Measurements from ENCODE around the gene CNPY1.

CNPY1 gene

DNA sequence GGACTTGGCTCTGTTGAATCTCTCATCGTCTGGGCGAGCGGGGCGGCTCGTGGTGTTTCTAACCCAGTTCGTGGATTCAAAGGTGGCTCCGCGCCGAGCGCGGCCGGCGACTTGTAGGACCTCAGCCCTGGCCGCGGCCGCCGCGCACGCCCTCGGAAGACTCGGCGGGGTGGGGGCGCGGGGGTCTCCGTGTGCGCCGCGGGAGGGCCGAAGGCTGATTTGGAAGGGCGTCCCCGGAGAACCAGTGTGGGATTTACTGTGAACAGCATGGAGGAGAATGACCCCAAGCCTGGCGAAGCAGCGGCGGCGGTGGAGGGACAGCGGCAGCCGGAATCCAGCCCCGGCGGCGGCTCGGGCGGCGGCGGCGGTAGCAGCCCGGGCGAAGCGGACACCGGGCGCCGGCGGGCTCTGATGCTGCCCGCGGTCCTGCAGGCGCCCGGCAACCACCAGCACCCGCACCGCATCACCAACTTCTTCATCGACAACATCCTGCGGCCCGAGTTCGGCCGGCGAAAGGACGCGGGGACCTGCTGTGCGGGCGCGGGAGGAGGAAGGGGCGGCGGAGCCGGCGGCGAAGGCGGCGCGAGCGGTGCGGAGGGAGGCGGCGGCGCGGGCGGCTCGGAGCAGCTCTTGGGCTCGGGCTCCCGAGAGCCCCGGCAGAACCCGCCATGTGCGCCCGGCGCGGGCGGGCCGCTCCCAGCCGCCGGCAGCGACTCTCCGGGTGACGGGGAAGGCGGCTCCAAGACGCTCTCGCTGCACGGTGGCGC lies 88.1 kb downstream of the CNPY1 start, which contains the start of gene EN2:
Gene EN2, plus strand, starts transcription at position 19 of the 767 bp plus-strand sequence. Its CDS starts 249 bp downstream, at position 268.
- Mint-ChIP-seq H3K36me3 (ENCODE audit: low read depth) (no peaks in the 10 kb centered on the region), H3K27ac (no peak within 1 kb of the TSS), H3K27me3 (peaks cover 87% of the 10 kb centered on the region), H3K9me3 (no peaks in the 10 kb centered on the region), H3K4me1 (ENCODE audit: low read depth) (peaks cover 42% of the 10 kb centered on the region), H3K4me3 (peak within 1 kb of the TSS; percentile 74)
- intact Hi-C loops (cut with micrococcal nuclease): loop anchor here (10.0 kb wide), 1 partner anchor 83 kb away; no protein-coding TSS in a partner anchor

DNA sequence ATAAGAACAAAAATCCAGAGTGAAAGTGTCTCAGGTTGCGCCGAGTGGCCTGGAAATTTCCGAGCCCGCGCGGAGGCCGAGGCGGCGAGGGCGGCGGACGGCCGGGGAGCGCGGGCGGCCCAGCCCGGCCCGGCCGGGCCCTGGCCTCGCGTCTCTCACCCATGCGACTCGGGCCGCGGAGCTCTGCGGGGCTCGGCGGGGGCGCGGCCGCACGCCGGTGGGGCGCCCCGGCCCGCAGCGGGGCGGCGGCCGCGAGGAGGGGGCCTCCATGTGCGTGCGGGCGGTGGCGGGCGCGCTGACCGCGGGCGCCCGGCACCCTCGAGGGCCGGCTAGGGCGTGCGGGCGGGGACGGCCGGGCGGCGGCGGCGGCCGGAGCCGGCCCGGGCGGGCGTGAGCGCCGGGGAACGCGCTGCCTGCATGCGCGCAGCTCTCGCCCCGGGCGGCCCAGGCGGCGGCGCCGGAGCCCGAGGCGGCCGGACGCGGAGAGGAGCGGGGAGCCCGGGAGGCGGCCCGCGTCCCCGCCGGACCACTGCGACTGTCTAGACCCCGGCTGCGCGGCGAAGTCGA lies 88.7 kb downstream of the CNPY1 start:
- intact Hi-C loops (cut with micrococcal nuclease): loop anchor here (10.0 kb wide), 1 partner anchor 83 kb away; no protein-coding TSS in a partner anchor
- Mint-ChIP-seq H3K27me3 (peaks cover 90% of the 10 kb centered on the region), H3K9me3 (no peaks in the 10 kb centered on the region), H3K36me3 (ENCODE audit: low read depth) (no peaks in the 10 kb centered on the region), H3K4me1 (ENCODE audit: low read depth) (peaks cover 42% of the 10 kb centered on the region), H3K27ac (no peak overlapping the region), H3K4me3 (peak overlapping the region; percentile 74)

DNA sequence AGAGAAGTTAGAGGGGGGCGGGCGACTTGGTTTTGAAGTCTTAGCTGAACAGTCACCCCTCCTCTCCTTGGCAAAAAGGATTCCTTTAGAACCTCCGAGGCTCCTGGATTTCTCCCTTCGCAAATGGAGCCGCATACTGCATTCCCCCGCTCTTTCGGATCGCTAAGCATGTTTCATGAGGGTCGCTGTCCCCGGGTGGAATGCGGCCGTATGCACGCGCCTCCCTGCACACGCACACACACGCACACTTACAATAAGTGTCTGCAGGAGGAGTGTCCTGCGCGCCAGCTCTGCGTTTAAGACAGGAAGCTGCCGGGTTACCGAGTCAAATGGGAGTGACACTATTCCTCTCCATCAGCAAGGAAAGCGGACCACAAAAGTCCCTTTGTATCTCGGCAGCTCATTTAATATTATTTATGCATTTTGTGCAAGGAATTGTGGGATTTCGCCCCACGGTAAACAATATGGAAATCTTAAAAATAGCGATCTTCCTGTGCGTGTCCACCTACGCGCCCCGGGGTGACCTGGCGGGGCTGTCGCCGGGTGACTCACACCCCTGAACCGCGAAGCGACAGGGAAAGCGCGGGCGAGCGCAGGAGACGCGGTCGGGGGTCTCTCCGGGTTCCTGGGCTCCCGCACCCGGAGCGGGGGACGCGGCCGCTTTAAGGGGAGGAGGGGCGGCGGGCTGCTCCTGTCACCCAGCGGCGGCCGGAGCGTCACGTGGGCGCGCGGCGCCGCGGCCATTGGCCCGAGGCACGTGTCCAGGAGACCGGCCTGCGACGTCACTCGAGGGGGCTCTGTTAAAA lies 89.4 kb downstream of the CNPY1 start:
- Mint-ChIP-seq H3K27me3 (peaks cover 88% of the 10 kb centered on the region), H3K9me3 (no peaks in the 10 kb centered on the region), H3K36me3 (ENCODE audit: low read depth) (no peaks in the 10 kb centered on the region), H3K4me3 (peak overlapping the region; percentile 73), H3K27ac (no peak overlapping the region), H3K4me1 (ENCODE audit: low read depth) (peaks cover 42% of the 10 kb centered on the region)
- intact Hi-C loops (cut with micrococcal nuclease): loop anchor here (10.0 kb wide), 1 partner anchor 82 kb away; no protein-coding TSS in a partner anchor

DNA sequence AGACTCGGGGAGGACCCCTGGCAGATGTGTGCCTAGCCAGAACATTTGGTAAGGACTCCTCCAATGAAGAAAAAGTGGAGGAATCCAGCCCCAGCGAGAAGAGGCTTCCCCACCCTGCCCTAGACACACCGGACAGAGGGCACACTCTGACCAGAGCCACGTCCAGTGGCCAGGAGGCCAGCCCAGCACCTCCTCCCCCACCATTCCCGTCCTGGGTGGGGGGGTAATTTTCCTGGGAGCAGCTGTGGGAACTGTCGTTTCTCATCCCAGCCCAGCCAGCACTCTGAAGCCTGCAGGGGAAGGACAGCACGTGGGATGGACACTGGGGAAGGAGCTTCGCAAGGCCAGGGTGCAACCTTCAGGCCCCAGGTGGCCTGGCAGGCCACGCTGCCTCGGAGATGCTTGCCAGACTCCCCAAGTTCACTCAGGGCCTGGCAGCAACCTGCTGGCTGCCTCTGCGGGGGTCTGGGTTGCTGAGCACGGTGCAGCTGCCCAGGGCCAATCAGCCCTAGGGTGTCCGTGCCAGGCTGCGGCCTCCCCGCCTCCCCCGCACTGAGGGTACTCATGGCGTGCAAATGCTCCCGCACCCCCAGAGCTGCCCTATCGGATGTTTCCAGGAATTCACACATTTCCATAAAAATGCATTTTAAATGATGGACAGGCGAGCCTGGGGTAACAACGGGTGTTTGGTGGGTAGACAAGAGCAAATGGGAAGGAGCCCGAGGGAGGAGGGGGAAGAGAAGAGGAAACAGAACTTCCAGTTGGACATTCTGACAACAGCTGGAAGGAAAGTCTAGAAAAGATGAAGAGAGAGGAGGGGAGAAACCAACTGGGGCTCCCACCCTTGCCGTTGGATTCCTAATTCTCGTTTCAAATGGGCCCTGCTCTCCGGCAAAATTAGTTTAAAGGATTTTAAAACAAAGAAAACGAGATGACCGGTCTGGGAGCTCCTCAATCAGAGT lies 90.3 kb downstream of the CNPY1 start:
- H3K27me3 Mint-ChIP-seq: peaks cover 88% of the 10 kb centered on the region
- H3K36me3 Mint-ChIP-seq (ENCODE audit: low read depth): no peaks in the 10 kb centered on the region
- peaks cover 48% of the 10 kb centered on the region for H3K4me1 Mint-ChIP-seq (ENCODE audit: low read depth)
- H3K9me3 Mint-ChIP-seq: no peaks in the 10 kb centered on the region
- H3K27ac Mint-ChIP-seq: no peak overlapping the region
- peak overlapping the region; percentile 17 for H3K4me3 Mint-ChIP-seq
- intact Hi-C loops (cut with micrococcal nuclease): loop anchor here (10.0 kb wide), 1 partner anchor 81 kb away; no protein-coding TSS in a partner anchor

DNA sequence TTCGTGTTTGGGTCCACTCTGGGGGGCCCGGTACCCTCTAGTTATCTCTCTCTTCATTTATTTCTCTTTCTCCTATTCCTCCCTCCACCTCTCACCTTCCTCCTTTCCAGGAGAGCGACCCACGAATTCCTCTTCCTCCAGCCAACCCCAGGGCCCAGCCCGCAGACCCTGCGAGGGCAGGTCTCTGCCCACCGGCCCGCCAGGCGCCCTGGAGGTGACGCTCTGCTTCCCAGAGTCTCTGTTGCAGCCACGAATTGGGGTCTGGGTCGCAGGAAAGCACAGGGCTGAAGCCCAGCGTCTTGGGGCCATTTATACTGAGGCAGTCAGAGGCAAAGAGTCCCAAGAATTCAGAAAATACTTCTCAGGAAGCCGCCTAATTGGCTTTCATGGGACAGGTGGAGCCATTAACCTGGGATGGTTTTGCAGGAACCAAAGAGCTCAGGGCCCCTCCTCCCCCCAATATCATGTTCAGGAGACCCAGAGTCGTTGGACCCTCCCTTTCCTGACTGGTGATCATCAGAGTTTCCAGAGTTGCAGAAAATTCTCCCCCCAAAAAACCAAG lies 91.1 kb downstream of the CNPY1 start:
- intact Hi-C loops (cut with micrococcal nuclease): loop anchor here (10.0 kb wide), 1 partner anchor 80 kb away; no protein-coding TSS in a partner anchor

DNA sequence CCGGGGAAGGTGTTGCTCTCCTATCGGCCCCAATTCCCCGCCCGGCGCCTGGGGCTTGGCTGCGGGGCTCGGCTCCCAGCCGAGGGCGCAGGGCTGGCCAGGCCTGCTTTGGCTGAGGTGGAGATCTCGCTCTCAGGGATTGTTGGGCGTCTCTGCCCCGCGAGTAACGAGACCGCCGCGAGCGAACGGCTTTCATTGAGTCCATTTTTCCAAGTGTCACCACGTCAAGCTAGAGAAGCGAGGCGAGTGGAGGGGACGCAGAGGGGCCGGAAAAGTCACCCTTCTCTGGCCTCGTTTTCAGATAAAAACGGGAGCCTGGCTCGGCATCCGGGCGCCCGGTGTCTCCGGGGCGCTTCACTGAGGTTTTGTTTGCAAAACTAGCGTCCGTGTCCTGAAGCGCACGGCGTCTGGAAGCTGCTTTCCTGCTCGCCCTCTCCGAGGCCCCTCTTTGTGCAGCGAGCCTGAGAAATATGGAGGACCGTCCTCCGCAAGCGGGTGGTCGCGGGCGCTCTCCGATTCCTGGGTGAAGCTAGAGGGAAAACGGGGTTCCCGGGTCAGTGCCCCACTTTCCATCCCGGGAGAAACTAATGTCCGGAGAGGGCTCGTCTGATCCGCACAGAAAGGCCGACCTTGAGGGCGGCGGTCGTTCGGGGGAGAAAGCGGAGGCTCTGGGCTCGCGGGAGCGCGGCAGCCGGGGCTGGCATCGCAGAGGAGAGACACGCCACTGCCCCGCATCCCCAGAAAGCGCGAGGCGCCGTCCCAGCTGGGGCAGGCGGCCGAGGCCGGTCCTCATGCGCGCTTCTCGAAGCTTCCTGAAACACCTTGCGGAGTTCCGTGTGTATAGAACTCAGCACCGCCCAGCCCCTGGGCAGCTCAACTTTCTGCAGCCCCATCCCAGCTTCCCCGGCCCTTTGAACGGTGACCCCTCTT lies 91.9 kb downstream of the CNPY1 start:
- H3K4me3 Mint-ChIP-seq: no peak overlapping the region

More for the DNA sequence above, 91.1 kb downstream of the CNPY1 start:
- Mint-ChIP-seq H3K9me3 (no peaks in the 10 kb centered on the region), H3K4me3 (no peak overlapping the region), H3K27ac (no peak overlapping the region), H3K27me3 (peaks cover 88% of the 10 kb centered on the region), H3K36me3 (ENCODE audit: low read depth) (no peaks in the 10 kb centered on the region), H3K4me1 (ENCODE audit: low read depth) (peaks cover 51% of the 10 kb centered on the region)

DNA sequence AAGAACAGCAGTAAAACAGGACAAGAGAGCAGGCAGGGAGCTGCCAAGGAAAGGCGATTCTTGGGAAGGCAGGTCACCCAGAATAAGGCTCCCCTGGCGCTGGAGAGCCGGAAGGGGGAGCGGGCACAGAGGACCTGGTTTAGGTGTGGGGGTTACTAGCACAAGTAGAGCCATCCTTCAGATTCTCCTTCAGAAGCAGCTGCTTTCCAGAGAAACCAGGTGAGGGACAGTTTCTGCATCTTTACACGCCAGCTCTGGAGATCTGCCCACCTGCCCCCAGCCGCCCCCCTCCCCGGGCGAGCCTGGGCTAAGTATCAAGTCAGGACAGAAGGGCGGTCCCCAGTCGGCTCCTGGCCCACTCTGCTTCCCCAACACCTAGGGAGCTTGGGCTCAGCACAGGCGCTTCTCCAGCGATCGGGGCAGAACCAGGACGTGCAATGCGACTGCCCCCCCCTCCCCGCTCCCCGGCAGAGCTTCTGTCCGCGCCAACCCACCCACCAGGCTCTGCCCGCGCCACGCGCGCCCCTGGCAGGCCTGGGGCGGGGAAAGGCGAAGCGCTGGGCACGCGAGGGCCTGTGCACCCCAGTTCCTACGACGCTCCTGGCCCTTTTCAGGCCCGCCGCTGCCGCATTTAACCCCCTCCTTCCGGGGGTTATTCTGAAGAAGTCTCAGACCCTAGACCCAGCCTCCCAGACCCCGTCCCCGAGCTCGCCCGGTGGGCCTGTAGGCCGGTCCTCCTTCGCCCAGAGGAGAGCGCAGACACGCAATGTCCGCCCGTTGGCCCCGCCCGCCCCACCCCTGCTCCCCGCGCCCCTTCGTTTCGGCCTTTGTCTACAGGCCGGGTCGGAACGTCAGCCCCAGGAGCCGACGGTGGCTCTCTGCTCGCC lies 92.8 kb downstream of the CNPY1 start:
- Mint-ChIP-seq H3K4me1 (ENCODE audit: low read depth) (peaks cover 51% of the 10 kb centered on the region), H3K36me3 (ENCODE audit: low read depth) (no peaks in the 10 kb centered on the region), H3K27ac (no peak overlapping the region), H3K4me3 (no peak overlapping the region), H3K9me3 (no peaks in the 10 kb centered on the region), H3K27me3 (peaks cover 92% of the 10 kb centered on the region)
- intact Hi-C loops (cut with micrococcal nuclease): loop anchor here (10.0 kb wide), 1 partner anchor 79 kb away; no protein-coding TSS in a partner anchor

More for the DNA sequence above, 91.9 kb downstream of the CNPY1 start:
- intact Hi-C loops (cut with micrococcal nuclease): loop anchor here (10.0 kb wide), 1 partner anchor 80 kb away; no protein-coding TSS in a partner anchor
- H3K27me3 Mint-ChIP-seq: peaks cover 88% of the 10 kb centered on the region
- no peak overlapping the region for H3K27ac Mint-ChIP-seq
- H3K36me3 Mint-ChIP-seq (ENCODE audit: low read depth): no peaks in the 10 kb centered on the region
- no peaks in the 10 kb centered on the region for H3K9me3 Mint-ChIP-seq
- H3K4me1 Mint-ChIP-seq (ENCODE audit: low read depth): peaks cover 47% of the 10 kb centered on the region

DNA sequence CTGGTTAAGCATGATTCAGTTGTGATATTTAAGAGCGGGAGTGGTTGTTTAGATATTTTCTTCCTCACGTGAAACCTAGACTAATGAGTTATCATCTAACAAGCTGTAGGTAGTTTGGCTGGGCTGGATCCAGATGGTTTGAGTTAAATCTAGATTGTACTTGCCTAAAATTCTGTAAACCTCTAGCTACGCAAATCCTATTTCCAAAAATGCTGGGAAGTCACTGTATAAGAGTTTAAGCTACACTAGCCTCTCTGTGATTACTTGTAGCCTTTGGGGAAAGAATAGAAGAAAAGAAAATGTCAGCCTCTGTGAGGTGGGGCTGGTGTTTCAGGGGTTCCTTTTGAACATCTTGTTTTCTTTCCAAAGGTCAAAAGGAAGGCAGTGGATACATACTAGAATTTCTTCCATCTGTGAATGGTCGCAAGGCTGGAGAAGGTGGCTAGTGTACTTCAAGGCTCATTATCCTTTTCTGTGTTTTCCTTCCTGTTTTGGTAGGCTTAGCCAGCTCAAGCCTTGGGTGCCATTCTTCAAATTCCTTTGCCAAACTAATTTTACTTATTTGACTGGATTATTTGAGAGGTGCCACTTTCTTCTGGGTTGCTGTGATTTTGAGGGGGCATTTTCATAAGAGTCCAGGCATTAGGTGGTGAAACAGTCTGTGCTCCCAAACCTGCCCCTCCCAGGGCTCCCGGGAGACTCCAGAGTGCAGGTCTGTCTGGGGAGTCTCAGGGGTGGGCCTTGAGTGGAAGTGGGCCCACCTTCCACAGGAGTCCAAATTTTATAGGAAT lies 93.7 kb downstream of the CNPY1 start:
- H3K4me3 Mint-ChIP-seq: no peak overlapping the region
- H3K36me3 Mint-ChIP-seq (ENCODE audit: low read depth): no peaks in the 10 kb centered on the region
- peaks cover 93% of the 10 kb centered on the region for H3K27me3 Mint-ChIP-seq
- intact Hi-C loops (cut with micrococcal nuclease): loop anchor here (10.0 kb wide), 1 partner anchor 78 kb away; no protein-coding TSS in a partner anchor
- H3K9me3 Mint-ChIP-seq: no peaks in the 10 kb centered on the region
- peaks cover 51% of the 10 kb centered on the region for H3K4me1 Mint-ChIP-seq (ENCODE audit: low read depth)
- no peak overlapping the region for H3K27ac Mint-ChIP-seq

DNA sequence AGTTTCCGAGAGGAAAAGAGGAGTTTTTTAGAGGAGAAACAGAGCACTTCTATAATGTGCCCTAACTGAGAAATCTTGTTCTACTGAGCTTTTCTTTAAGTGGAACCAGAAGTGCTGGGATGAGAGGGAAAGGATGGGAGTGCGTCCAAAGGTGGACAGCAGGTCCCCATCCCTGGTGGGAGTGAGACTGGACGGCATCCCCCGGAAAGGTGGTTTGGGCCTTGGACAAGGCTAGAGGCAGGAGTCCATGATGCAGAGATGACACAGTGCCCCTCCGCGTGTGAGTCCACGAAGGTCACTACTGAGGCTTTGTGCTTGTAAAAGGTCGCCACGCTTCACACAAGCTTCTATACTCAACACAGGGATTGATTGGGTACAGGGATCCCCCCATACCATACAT lies 94.5 kb downstream of the CNPY1 start:
- Mint-ChIP-seq H3K4me1 (ENCODE audit: low read depth) (peaks cover 46% of the 10 kb centered on the region), H3K36me3 (ENCODE audit: low read depth) (no peaks in the 10 kb centered on the region), H3K9me3 (no peaks in the 10 kb centered on the region), H3K4me3 (no peak overlapping the region), H3K27me3 (peaks cover 92% of the 10 kb centered on the region), H3K27ac (no peak overlapping the region)
- intact Hi-C loops (cut with micrococcal nuclease): loop anchor here (10.0 kb wide), 1 partner anchor 77 kb away; no protein-coding TSS in a partner anchor

Data from dendritic cell treated with granulocyte-macrophage colony-stimulating factor and Interleukin-4, amounts not matched to agents 40 ng/mL and 50 ng/mL, for 4 days (primary cell).